Brain microvascular endothelial cell (primary cell): Measurements from ENCODE around the gene ANKRD63.
A peak's percentile ranks its signal among the peaks of the same experiment; 100 is the strongest.

ENCODE experiments used
- DNase-seq: peaks from one replicate; pipeline ENCODE4 v3.0.0-alpha.2; 2020
- H3K27ac ChIP-seq: fragments of 250-450 bp; sonication (Bioruptor Pico); 2 replicates; pipeline ENCODE4 v1.5.1; 2020; ENCODE audit warnings: mild to moderate bottlenecking, moderate library complexity
- H3K27me3 ChIP-seq: fragments of 250-450 bp; sonication (Bioruptor Pico); replicated peaks from 2 replicates; pipeline ENCODE4 v1.5.1; 2020; ENCODE audit warnings: mild to moderate bottlenecking
- H3K36me3 ChIP-seq: fragments of 250-450 bp; sonication (Bioruptor Pico); replicated peaks from 2 replicates; pipeline ENCODE4 v1.5.1; 2020; ENCODE audit warnings: mild to moderate bottlenecking
- H3K4me3 ChIP-seq: 2 replicates; pipeline ENCODE4 v1.5.1; 2011; ENCODE audit warnings: low read depth, mild to moderate bottlenecking, control low read depth, low read length, moderate library complexity
- in situ Hi-C: cut with HindIII; loops from 2 replicates; pipeline ENCODE4 v1.10.0; 2017; ENCODE audit warnings: low sequenced_read_pairs, low pct_ligation_motif_present
- TF ChIP-seq, protein P1 (sequence below): IDR thresholded peaks from 2 replicates; pipeline ENCODE4 v1.5.1; 2011; ENCODE audit warnings: low read depth, mild to moderate bottlenecking, moderate library complexity, low read length, control low read depth, inconsistent platforms; ENCODE audit errors: missing control alignments

ANKRD63 gene

GRCh38 chr15:40323953-40324937 is 41.4 kb upstream of the ANKRD63 start:
- in situ Hi-C loops = no loop called here
- DNase-seq = no peak
- peak overlapping the region; percentile 19 for H3K27ac ChIP-seq
- peak overlapping the region; percentile 69 for H3K4me3 ChIP-seq
- TF ChIP-seq, protein P1, sequence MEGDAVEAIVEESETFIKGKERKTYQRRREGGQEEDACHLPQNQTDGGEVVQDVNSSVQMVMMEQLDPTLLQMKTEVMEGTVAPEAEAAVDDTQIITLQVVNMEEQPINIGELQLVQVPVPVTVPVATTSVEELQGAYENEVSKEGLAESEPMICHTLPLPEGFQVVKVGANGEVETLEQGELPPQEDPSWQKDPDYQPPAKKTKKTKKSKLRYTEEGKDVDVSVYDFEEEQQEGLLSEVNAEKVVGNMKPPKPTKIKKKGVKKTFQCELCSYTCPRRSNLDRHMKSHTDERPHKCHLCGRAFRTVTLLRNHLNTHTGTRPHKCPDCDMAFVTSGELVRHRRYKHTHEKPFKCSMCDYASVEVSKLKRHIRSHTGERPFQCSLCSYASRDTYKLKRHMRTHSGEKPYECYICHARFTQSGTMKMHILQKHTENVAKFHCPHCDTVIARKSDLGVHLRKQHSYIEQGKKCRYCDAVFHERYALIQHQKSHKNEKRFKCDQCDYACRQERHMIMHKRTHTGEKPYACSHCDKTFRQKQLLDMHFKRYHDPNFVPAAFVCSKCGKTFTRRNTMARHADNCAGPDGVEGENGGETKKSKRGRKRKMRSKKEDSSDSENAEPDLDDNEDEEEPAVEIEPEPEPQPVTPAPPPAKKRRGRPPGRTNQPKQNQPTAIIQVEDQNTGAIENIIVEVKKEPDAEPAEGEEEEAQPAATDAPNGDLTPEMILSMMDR = no peak
- no peaks in the 10 kb centered on the region for H3K36me3 ChIP-seq
- H3K27me3 ChIP-seq = no peaks in the 10 kb centered on the region

GRCh38 chr15:40323239-40323952 is 40.5 kb upstream of the ANKRD63 start, which contains the start of gene INAFM2:
Gene INAFM2 (plus strand): TSS chr15:40323692. CDS start chr15:40324056, 364 bp downstream.
- H3K27ac ChIP-seq = peak within 1 kb of the TSS; percentile 19
- H3K27me3 ChIP-seq = no peaks in the 10 kb centered on the region
- in situ Hi-C loops = no loop called here
- peak; percentile 92 for DNase-seq
- TF ChIP-seq, protein P1 = peak; percentile 75
- H3K36me3 ChIP-seq = no peaks in the 10 kb centered on the region
- H3K4me3 ChIP-seq = peak within 1 kb of the TSS; percentile 69

GRCh38 chr15:40322531-40323238 is 39.8 kb upstream of the ANKRD63 start:
- H3K27ac ChIP-seq = no peak overlapping the region
- TF ChIP-seq, protein P1 = no peak
- no peaks in the 10 kb centered on the region for H3K27me3 ChIP-seq
- H3K4me3 ChIP-seq = peak overlapping the region; percentile 29
- no peaks in the 10 kb centered on the region for H3K36me3 ChIP-seq
- in situ Hi-C loops = no loop called here
- DNase-seq = no peak

DNA sequence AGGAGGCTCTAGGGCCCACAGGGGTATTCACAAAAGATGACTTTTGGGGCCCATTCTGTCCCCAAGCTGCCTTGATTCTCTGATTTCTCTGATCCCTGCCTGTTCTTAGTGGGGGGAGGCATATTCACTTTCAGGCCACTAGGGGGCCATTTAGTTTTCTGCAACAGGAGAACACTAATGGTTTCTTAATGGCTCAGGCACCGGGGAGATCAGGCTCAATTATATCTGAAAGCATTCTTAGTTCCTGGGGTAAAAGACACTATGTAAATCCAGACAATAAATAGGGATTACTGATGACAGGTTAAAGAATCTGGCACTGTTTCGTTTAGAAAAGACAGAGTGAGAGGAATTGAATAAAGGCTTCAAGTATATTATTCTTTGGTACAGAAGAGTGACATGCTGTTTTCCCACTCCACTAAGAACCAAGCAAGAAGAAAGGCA is 38.1 kb upstream of the ANKRD63 start:
- DNase-seq = peak; percentile 65
- in situ Hi-C loops = no loop called here

DNA sequence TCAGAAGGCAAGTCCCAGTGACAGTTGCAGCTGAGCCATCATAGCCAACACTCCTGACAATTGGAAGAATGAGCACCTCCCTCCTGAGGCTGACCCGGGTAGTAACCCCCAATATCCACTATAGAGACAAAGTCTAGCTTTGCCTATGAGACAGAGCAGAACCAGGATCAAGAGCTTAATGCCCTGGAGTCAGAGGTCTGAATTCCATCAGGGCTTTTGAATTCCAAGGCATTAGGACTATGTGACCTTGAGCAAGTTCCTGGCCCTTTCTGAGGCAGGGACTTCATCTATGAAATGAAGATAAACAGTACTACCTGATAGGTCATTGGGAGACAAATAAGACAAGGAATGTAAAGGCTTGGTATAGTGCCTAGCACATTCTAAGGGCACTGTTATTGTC is 37.5 kb upstream of the ANKRD63 start:
- no peak for DNase-seq
- TF ChIP-seq, protein P1 = no peak
- Histone ChIP-seq H3K27me3 (no peaks in the 10 kb centered on the region), H3K27ac (no peak overlapping the region), H3K36me3 (no peaks in the 10 kb centered on the region), H3K4me3 (no peak overlapping the region)
- in situ Hi-C loops = no loop called here

More for the DNA sequence above, 38.1 kb upstream of the ANKRD63 start:
- H3K36me3 ChIP-seq = no peaks in the 10 kb centered on the region
- no peak overlapping the region for H3K4me3 ChIP-seq
- H3K27me3 ChIP-seq = no peaks in the 10 kb centered on the region
- TF ChIP-seq, protein P1 = peak; percentile 91
- H3K27ac ChIP-seq = no peak overlapping the region
